ACC112 (cell line): ENCODE results near the gene STK11IP.
"Not testable (repeated sequence)": the region's sequence is repeated elsewhere in the genome, so short reads cannot be mapped to it uniquely, and the experiment has no call there.

Experiments
- H2AFZ ChIP-seq: fragments of 200-600 bp; sonication (generic); one replicate; pipeline ENCODE4 v1.6.0; 2017; ENCODE audit warnings: antibody characterized with exemption, low read length; ENCODE audit not compliant: unreplicated experiment
- H3K27ac ChIP-seq: fragments of 200-600 bp; sonication (generic); 2 replicates; pipeline ENCODE4 v1.5.1; 2014; ENCODE audit warnings: low read depth, mild to moderate bottlenecking, antibody characterized with exemption, low read length, moderate library complexity
- H3K27me3 ChIP-seq: fragments of 200-600 bp; sonication (generic); 2 replicates; pipeline ENCODE4 v1.6.1; 2014; ENCODE audit warnings: mild to moderate bottlenecking, antibody characterized with exemption, low read length, moderate library complexity, mixed read lengths; ENCODE audit not compliant: insufficient read depth
- H3K36me3 ChIP-seq: fragments of 200-600 bp; sonication (generic); 2 replicates; pipeline ENCODE4 v1.6.1; 2016; ENCODE audit warnings: mild to moderate bottlenecking, antibody characterized with exemption, low read length, moderate library complexity, mixed read lengths; ENCODE audit not compliant: insufficient read depth
- H3K4me1 ChIP-seq: fragments of 200-600 bp; sonication (generic); one replicate; pipeline ENCODE4 v1.6.1; 2016; ENCODE audit warnings: low read length, mixed read lengths; ENCODE audit not compliant: insufficient read depth, unreplicated experiment, control insufficient read depth
- H3K4me3 ChIP-seq: fragments of 200-600 bp; sonication (generic); 2 replicates; pipeline ENCODE4 v1.5.1; 2014; ENCODE audit warnings: mild to moderate bottlenecking, low read depth, low read length
- H3K79me2 ChIP-seq: fragments of 200-600 bp; sonication (generic); one replicate; pipeline ENCODE4 v1.6.0; 2016; ENCODE audit warnings: low read length; ENCODE audit not compliant: control insufficient read depth, unreplicated experiment, insufficient read depth

Gene STK11IP

GRCh38 chr2:219644801-219645480 is 47.3 kb downstream of the STK11IP start:
- Histone ChIP-seq H3K79me2 (no peaks in the 10 kb centered on the region), H3K27ac (peak overlapping the region; percentile 25), H3K27me3 (no peaks in the 10 kb centered on the region), H2AFZ (peak overlapping the region; percentile 37), H3K36me3 (no peaks in the 10 kb centered on the region), H3K4me3 (no peak overlapping the region), H3K4me1 (peaks cover 15% of the 10 kb centered on the region)

DNA sequence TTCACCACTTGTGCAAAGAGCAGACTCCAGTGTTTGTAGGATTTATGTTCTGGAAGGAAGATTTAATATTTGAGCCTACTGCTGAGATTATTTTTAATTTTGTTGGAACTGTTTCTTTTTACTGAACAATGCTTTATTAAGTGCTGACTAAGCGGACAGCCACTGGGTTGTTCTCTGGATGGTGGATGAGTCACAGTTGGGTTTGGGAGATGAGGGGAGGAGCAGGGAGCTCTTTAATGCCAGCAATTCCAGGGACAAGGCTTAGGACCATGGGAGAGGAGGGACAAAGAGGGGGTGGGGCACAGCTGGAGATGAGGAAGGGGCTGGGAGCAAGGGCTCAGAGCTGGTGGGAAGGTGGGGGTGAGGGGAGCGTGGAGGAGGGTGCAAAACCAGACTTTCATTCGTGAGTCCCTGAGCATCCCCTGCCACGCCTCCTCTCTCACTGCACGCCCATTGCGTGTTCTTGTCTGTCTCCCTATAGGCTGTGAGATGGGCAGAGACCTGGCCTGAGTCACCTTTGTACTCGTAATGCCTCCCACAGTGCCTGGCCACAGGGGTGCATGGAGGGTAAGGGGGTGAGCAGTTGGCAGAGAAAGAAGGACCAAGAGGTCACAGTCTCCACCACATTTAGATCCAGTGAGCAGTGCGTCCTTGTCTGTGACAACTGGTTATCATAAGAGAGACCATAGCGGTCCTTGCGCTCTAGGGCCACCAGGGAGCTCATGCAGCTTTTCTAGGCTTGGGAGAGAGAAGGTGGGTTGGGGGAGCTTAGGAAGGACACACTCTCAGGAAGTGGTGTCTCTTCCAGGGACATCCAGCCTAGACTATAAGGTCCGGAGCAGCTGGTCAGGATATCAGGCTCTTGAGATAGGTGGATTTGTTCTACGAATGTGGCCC is 48.2 kb downstream of the STK11IP start:
- Histone ChIP-seq H3K4me3 (no peak overlapping the region), H3K4me1 (peaks cover 15% of the 10 kb centered on the region), H3K36me3 (no peaks in the 10 kb centered on the region), H2AFZ (peak overlapping the region; percentile 37), H3K79me2 (no peaks in the 10 kb centered on the region), H3K27ac (peak overlapping the region; percentile 25), H3K27me3 (0 out of 2 replicates have a peak, but pooled peaks cover 4% of the 10 kb centered on the region)

DNA sequence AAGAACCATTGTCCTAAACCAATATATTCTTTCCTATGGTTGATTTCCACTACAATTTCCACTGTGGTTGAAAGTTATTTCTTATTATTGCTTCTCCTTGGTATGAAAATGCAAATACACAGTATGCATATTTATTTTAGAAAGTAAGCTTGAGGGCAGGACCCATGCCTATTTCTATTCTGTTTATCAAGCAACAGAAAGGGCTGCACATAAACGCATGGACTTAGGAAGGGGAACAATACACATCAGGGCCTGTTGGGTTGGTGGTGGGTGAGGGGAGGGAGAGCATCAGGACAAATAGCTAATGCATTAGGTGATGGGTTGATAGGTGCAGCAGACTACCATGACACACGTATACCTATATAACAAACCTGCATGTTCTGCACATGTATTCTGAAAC is 50.5 kb downstream of the STK11IP start:
- Histone ChIP-seq H3K79me2 (no peaks in the 10 kb centered on the region), H2AFZ (no peak overlapping the region), H3K27me3 (peaks cover 8% of the 10 kb centered on the region; the same call in 1 of the 2 replicates), H3K27ac (no peak overlapping the region), H3K4me3 (no peak overlapping the region), H3K4me1 (peaks cover 15% of the 10 kb centered on the region), H3K36me3 (no peaks in the 10 kb centered on the region)

DNA sequence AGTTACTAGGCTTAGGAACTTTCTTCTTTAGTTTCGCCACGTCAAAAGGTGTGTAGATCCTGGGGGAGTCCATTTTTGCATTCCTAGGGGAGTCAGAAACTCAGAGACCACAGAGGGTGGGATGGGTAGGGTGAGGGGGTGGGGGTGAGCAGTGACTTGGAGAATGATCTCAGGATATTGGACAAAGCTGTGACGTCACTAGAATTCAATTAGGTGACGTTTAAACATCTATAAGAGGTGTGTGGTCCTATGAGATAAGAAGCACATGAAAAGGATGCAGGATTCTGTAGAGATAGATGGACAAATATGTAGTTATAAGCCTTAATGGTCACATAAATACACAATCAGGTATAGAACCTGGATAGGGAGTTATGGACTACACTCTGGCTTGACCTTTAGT is 51.3 kb downstream of the STK11IP start:
- H3K36me3 ChIP-seq, result no peaks in the 10 kb centered on the region
- no peak overlapping the region for H3K4me3 ChIP-seq
- no peaks in the 10 kb centered on the region for H3K79me2 ChIP-seq
- peaks cover 8% of the 10 kb centered on the region; the same call in 1 of the 2 replicates for H3K27me3 ChIP-seq
- H3K4me1 ChIP-seq, result peaks cover 15% of the 10 kb centered on the region
- H2AFZ ChIP-seq, result no peak overlapping the region
- H3K27ac ChIP-seq, result no peak overlapping the region

- H3K4me3 ChIP-seq, result no peak overlapping the region
- H3K27me3 ChIP-seq, result peaks cover 8% of the 10 kb centered on the region; the same call in 1 of the 2 replicates
- no peaks in the 10 kb centered on the region for H3K79me2 ChIP-seq
- no peaks in the 10 kb centered on the region for H3K36me3 ChIP-seq
- H3K27ac ChIP-seq, result no peak overlapping the region
- H3K4me1 ChIP-seq, result peaks cover 5% of the 10 kb centered on the region
- no peak overlapping the region for H2AFZ ChIP-seq
Observed at GRCh38 chr2:219650426-219651248, 53.0 kb downstream of the STK11IP start.

GRCh38 chr2:219651656-219652055 is 54.0 kb downstream of the STK11IP start:
- not testable (repeated sequence) for H2AFZ ChIP-seq, H3K36me3 ChIP-seq, H3K27me3 ChIP-seq

GRCh38 chr2:219656526-219656925 is 58.9 kb downstream of the STK11IP start:
- Histone ChIP-seq H3K4me1 (peaks cover 16% of the 10 kb centered on the region), H2AFZ (no peak overlapping the region), H3K36me3 (no peaks in the 10 kb centered on the region), H3K79me2 (no peaks in the 10 kb centered on the region), H3K27me3 (peaks cover under 1% of the 10 kb centered on the region; the same call in 1 of the 2 replicates), H3K4me3 (no peak overlapping the region), H3K27ac (peak overlapping the region; percentile 26; the same call in 1 of the 2 replicates)

More at GRCh38 chr2:219651656-219652055, 54.0 kb downstream of the STK11IP start:
- H3K4me3 ChIP-seq, H3K79me2 ChIP-seq, H3K27ac ChIP-seq, H3K4me1 ChIP-seq: not testable (repeated sequence)

- Histone ChIP-seq H3K36me3 (no peaks in the 10 kb centered on the region), H3K4me3 (no peak overlapping the region), H3K4me1 (peaks cover 16% of the 10 kb centered on the region), H3K27ac (no peak overlapping the region), H3K27me3 (no peaks in the 10 kb centered on the region; the same call in 1 of the 2 replicates), H2AFZ (peak overlapping the region; percentile 34), H3K79me2 (no peaks in the 10 kb centered on the region)
Observed at GRCh38 chr2:219658196-219658846, 60.7 kb downstream of the STK11IP start.

- Histone ChIP-seq H3K27ac (no peak overlapping the region), H3K36me3 (no peaks in the 10 kb centered on the region), H3K4me3 (no peak overlapping the region), H3K27me3 (no peaks in the 10 kb centered on the region; the same call in 1 of the 2 replicates), H3K79me2 (no peaks in the 10 kb centered on the region), H2AFZ (peak overlapping the region; percentile 34), H3K4me1 (peaks cover 16% of the 10 kb centered on the region)
Observed at GRCh38 chr2:219658874-219659273, 61.2 kb downstream of the STK11IP start.
